GM12873 (cell line): ENCODE results near the gene ADCY5.

Experiments used
- CTCF ChIP-seq: IDR thresholded peaks from 2 replicates; pipeline ENCODE4 v1.5.1; 2012; ENCODE audit warnings: low read depth, mild to moderate bottlenecking, moderate library complexity, low read length, control low read depth; ENCODE audit not compliant: insufficient read depth; ENCODE audit errors: missing control alignments

ADCY5 gene

GRCh38 chr3:123290107-123290930, 158.6 kb downstream of the ADCY5 start:
- no peak for TF ChIP-seq CTCF

GRCh38 chr3:123289391-123290106, 159.3 kb downstream of the ADCY5 start:
- TF ChIP-seq CTCF, result no peak

- no peak for TF ChIP-seq CTCF
Measured at GRCh38 chr3:123287962-123288302, 161.0 kb downstream of the ADCY5 start.

- no peak for TF ChIP-seq CTCF
Measured at GRCh38 chr3:123287051-123287961, 161.6 kb downstream of the ADCY5 start.

- TF ChIP-seq CTCF, result peak; percentile 96
Measured at GRCh38 chr3:123286308-123287023, 162.4 kb downstream of the ADCY5 start.

GRCh38 chr3:123285931-123286307, 163.0 kb downstream of the ADCY5 start:
- TF ChIP-seq CTCF, result no peak

GRCh38 chr3:123285479-123285878, 163.4 kb downstream of the ADCY5 start:
- no peak for TF ChIP-seq CTCF
